MV-4-11 (cell line): ENCODE results near the gene CNKSR3.

Experiments used
- DNase-seq: peaks from one replicate; lab custom pipeline; 2025; lab: John Stamatoyannopoulos, UW

The CNKSR3 gene

DNA sequence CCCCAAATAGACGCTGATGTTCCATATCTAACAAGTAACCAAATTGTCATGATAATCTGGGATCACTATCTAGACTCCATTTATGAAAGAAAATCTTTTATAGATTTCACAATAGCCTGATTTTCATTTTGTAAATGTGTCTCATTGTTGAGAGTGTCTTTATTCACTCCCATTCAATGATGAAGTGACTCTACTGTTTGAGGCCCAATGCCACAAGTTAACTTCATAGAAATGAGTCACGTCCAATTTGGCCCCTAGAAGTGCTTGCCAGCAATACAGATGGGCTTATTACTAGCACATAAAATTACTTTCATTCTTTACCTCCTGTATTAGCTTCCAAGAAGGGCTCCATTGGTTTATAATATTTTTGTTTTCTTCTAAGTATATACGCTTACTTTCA, 160.2 kb downstream of the CNKSR3 start:
- no peak for DNase-seq

DNA sequence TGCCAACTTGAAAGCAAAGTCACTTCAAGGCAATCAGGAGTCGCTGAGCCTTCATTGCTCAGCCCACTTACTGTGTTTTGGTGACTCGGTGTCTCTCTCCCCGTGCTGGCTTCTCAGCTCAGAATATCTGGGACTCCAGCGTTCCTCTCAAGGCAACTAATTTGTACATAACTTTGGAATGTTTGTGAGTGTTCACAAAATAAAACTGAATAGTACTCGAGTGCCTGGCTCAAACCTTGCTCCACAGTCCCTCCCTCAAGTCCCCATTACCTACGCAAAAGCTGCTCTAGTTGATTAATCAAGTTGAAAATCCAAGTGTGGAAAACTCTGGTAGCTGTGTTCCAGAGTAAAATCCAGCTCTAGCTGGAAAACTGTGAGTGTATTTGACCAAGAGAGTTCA, 162.5 kb downstream of the CNKSR3 start:
- DNase-seq: no peak

DNA sequence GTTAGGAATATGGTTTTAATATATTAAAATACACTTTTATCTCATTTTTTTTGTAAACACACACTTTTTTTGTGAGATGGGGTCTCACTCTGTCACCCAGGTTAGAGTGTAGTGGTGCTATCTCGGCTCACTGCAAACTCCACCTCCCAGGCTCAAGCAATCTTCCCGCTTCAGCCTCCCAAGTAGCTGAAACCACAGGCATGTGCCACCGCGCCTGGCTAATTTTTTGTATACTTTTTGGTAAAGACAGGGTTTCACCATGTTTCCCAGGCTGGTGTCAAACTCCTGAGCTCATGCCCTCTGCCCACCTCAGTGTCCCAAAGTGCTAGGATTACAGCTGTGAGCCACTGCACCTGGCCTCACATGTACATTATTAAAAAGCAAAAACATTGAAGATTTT, 164.7 kb downstream of the CNKSR3 start:
- DNase-seq: no peak

DNA sequence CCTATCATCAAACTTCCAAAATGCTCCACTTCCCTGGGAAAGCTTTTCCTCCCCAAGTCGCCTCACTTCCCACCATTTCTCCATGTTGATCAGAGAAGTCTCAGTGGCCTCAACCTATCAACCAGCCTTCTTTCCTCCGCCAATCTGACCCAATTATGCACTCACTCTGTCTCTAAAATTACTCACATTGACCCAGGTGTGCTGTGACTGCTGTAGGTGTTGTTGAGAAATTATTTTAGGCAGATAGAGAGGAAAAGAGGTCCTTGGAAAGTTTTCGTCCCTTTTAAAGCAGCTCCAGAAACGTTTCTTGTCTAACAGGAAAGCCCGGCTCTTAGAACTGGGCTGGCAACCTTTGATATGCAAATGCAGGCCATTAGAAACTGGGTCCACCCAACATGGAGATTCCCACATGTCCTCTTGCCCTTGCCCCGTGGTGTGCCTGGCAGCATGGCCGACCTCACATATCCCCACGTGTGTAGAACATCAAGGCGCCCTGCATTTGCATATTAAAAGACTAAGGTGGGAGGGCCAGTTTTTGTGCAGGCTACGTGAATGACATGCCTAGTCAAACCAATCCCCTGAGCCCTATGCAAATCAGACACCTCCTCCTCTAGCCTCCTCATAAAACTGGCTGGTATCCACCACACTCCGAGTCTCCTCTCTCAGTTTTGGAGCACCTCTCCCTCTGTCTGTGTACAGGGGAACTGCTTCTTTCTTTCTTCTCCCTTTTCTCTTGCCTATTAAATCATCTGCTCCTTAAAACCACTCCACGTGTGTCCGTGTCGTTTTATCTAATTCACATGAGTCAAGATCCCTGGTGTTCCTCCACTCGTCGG, 166.8 kb downstream of the CNKSR3 start:
- no peak for DNase-seq

GRCh38 chr6:154341871-154342270, 168.6 kb downstream of the CNKSR3 start:
- no peak for DNase-seq

DNA sequence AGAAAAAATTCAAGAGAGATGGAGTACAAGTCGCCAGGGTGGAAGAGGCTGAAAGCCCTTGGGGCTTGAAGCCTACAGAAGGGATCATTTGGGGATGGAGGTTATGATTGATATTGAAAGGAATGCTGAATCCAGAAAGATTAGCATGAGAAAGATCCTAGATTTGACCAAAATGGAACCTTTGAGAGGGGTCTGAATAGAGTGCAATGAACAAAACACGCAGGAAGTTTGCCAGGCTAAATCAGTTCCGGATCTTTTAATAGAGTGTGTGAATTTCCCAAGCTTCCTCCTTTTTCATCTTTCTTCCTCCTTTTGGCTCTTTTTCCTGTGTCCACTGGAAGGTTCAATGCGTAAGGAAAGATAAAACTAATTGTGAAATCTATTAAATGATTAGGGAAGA, 169.1 kb downstream of the CNKSR3 start:
- DNase-seq: no peak
